Measurements from ENCODE around the gene RYR2. TPM values are rescaled to one million over a fixed set of nuclear protein-coding genes. Genes with fewer than 3 reads are reported as not detected.
A peak's percentile ranks its signal among the peaks of the same experiment; 100 is the strongest.

RYR2 gene
- total RNA-seq, 1 donor from 2014 or later = 15.2 TPM

DNA sequence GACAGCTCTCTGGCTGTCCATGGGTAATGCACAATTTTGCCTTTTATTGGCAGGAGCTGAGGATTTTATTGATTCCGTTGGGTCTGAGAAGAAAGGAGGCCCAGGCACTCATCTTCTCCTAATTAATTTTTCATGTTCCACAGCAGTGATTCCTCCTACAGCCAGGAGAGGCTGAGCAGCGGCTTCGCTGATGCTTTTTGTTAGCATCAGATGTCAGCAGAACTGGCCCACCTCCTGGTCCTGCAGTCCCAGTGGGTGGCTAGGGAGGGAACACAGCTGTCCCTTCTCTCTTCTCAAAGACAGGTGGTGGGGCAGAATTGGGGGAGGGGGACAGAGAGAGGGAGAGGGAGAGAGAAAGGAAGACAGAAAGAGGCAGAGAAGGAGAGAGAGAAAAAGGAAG lies 43.4 kb upstream of the RYR2 start:
- Histone ChIP-seq H3K36me3 (no peaks in the 10 kb centered on the region), H3K4me3 (no peak overlapping the region), H3K27ac (peak overlapping the region; percentile 23 to 74), H3K4me1 (peaks cover 0 to 4% of the 10 kb centered on the region in 2 donors), H3K27me3 (no peaks in the 10 kb centered on the region), H3K9me3 (no peaks in the 10 kb centered on the region)
- intact Hi-C loops (cut with DNase I) = no loop called here
- TF ChIP-seq, protein P1, sequence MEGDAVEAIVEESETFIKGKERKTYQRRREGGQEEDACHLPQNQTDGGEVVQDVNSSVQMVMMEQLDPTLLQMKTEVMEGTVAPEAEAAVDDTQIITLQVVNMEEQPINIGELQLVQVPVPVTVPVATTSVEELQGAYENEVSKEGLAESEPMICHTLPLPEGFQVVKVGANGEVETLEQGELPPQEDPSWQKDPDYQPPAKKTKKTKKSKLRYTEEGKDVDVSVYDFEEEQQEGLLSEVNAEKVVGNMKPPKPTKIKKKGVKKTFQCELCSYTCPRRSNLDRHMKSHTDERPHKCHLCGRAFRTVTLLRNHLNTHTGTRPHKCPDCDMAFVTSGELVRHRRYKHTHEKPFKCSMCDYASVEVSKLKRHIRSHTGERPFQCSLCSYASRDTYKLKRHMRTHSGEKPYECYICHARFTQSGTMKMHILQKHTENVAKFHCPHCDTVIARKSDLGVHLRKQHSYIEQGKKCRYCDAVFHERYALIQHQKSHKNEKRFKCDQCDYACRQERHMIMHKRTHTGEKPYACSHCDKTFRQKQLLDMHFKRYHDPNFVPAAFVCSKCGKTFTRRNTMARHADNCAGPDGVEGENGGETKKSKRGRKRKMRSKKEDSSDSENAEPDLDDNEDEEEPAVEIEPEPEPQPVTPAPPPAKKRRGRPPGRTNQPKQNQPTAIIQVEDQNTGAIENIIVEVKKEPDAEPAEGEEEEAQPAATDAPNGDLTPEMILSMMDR (IDR thresholded peaks at IDR 0.05) = no peak
- peak in 1 of 2 donors; percentile 58 for DNase-seq (ENCODE audit: low spot score in 2 of 2)

DNA sequence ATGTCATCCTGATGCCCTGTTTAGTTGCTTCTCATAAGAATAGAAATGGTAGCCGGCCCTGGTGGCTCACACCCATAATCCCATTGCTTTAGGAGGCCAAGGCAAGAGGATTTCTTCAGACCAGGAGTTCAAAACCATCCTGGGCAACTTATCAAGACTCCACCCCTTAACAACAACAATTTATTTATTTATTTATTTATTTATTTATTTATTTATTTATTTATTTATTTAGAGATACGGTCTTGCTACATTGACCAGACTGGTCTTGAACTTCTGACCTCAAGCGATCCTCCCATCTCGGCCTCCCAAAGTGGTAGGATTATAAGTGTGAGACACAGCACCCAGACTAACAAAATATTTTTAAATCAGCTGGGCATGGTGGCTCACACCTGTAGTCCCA lies 41.8 kb upstream of the RYR2 start:
- TF ChIP-seq, protein P1 (IDR thresholded peaks at IDR 0.05) = no peak
- Histone ChIP-seq H3K4me1 (peaks cover 0 to 4% of the 10 kb centered on the region in 2 donors), H3K27me3 (no peaks in the 10 kb centered on the region), H3K27ac (no peak overlapping the region), H3K36me3 (no peaks in the 10 kb centered on the region), H3K9me3 (no peaks in the 10 kb centered on the region), H3K4me3 (no peak overlapping the region)
- intact Hi-C loops (cut with DNase I) = no loop called here
- no peak for DNase-seq (ENCODE audit: low spot score in 2 of 2)

DNA sequence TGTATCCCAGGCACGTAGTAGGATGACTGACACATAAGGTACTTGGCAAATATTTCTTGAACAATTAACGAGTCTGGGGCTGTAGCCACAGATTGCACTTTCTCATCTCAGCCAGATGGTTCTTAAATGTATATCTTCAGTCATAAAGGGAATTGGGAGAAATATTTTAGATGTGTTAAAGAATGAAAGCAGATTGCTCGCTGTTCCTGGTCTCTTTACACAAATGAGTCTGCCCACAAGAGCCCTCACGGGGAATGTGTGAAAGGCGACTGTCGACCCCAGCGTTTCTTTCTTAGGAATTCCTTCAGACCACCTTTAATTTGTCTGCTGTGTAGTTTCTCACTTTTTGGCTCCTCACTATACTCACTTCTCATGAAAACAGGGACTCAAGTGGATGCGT lies 38.5 kb upstream of the RYR2 start:
- DNase-seq (ENCODE audit: low spot score in 2 of 2) = no peak
- H3K27me3 ChIP-seq = no peaks in the 10 kb centered on the region
- H3K4me1 ChIP-seq = peaks cover 0 to 3% of the 10 kb centered on the region in 2 donors
- no peaks in the 10 kb centered on the region for H3K36me3 ChIP-seq
- H3K9me3 ChIP-seq = no peaks in the 10 kb centered on the region
- TF ChIP-seq, protein P1 (IDR thresholded peaks at IDR 0.05) = no peak
- H3K27ac ChIP-seq = no peak overlapping the region
- no peak overlapping the region for H3K4me3 ChIP-seq
- intact Hi-C loops (cut with DNase I) = no loop called here

DNA sequence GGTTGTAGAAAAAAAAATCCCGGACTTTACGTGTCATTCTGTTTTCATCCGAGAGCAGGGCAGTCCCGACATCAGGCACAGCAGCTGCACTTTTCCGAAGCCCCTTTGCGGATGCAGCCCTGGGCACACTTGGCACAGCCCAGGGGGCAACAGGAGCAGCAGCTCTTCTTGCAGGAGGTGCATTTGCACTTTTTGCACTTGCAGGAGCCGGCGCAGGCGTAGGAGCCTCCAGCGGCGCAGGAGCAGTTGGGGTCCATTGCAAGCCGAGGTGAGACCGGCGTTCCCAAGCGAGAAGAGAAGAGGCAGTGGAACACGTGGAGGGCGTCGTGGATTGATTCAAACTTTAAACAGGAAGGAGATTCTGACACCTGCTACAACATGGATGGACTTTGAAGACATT lies 37.9 kb upstream of the RYR2 start, which contains the start of gene MT1HL1:
TSS of gene MT1HL1 (minus strand) at position 326 of the 400 bp plus-strand sequence. CDS start at position 257, 69 bp downstream.
- no peak within 1 kb of the TSS for H3K4me3 ChIP-seq
- no peaks in the 10 kb centered on the region for H3K36me3 ChIP-seq
- no peaks in the 10 kb centered on the region for H3K27me3 ChIP-seq
- TF ChIP-seq, protein P1 (IDR thresholded peaks at IDR 0.05) = no peak
- peaks cover 0 to 3% of the 10 kb centered on the region in 2 donors for H3K4me1 ChIP-seq
- no peak for DNase-seq (ENCODE audit: low spot score in 2 of 2)
- intact Hi-C loops (cut with DNase I) = no loop called here
- no peak within 1 kb of the TSS for H3K27ac ChIP-seq
- H3K9me3 ChIP-seq = no peaks in the 10 kb centered on the region

DNA sequence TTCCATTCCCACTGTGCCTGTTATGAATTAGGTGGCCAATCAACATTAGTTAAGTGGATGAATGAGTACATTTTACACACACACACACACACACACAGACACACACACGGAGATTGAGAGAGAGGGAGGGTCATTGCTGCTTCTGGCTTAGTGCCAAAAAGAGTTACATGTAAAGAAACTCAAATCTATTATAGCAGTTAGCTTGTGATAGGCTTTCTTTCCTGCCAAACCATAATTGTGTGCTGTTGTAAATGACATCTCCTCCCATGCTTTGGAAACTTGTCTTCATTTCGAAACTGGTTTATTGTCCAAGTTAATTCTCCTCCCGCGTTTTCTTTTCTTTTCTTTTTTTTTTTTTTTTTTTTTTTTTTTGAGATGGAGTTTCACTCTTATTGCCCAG lies 36.3 kb upstream of the RYR2 start:
- H3K4me3 ChIP-seq = no peak overlapping the region
- H3K9me3 ChIP-seq = no peaks in the 10 kb centered on the region
- TF ChIP-seq, protein P1 (IDR thresholded peaks at IDR 0.05) = no peak
- H3K27me3 ChIP-seq = no peaks in the 10 kb centered on the region
- no peaks in the 10 kb centered on the region for H3K36me3 ChIP-seq
- peaks cover 0 to 9% of the 10 kb centered on the region in 2 donors for H3K4me1 ChIP-seq
- intact Hi-C loops (cut with DNase I) = no loop called here
- no peak for DNase-seq (ENCODE audit: low spot score in 2 of 2)
- no peak overlapping the region for H3K27ac ChIP-seq
